ENCODE data around the gene RABEP2.
"Not testable (repeated sequence)": the region's sequence is repeated elsewhere in the genome, so short reads cannot be mapped to it uniquely, and the experiment has no call there.

RABEP2 gene

GRCh38 chr16:28872952-28873351, 52.1 kb downstream of the RABEP2 start:
- TF ChIP-seq, protein P1, sequence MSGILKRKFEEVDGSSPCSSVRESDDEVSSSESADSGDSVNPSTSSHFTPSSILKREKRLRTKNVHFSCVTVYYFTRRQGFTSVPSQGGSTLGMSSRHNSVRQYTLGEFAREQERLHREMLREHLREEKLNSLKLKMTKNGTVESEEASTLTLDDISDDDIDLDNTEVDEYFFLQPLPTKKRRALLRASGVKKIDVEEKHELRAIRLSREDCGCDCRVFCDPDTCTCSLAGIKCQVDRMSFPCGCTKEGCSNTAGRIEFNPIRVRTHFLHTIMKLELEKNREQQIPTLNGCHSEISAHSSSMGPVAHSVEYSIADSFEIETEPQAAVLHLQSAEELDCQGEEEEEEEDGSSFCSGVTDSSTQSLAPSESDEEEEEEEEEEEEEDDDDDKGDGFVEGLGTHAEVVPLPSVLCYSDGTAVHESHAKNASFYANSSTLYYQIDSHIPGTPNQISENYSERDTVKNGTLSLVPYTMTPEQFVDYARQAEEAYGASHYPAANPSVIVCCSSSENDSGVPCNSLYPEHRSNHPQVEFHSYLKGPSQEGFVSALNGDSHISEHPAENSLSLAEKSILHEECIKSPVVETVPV (CRISPR knock-in tag; IDR thresholded peaks at IDR 0.05), result no peak
- TF ChIP-seq ZFP30 (CRISPR knock-in tag; IDR thresholded peaks at IDR 0.05) (no peak), ZFP3 (CRISPR knock-in tag; IDR thresholded peaks at IDR 0.05) (no peak), ZC3H10 (CRISPR knock-in tag; IDR thresholded peaks at IDR 0.05) (no peak), TOX (CRISPR knock-in tag; IDR thresholded peaks at IDR 0.05; ENCODE audit: borderline replicate concordance) (no peak)
- TF ChIP-seq, protein P2, sequence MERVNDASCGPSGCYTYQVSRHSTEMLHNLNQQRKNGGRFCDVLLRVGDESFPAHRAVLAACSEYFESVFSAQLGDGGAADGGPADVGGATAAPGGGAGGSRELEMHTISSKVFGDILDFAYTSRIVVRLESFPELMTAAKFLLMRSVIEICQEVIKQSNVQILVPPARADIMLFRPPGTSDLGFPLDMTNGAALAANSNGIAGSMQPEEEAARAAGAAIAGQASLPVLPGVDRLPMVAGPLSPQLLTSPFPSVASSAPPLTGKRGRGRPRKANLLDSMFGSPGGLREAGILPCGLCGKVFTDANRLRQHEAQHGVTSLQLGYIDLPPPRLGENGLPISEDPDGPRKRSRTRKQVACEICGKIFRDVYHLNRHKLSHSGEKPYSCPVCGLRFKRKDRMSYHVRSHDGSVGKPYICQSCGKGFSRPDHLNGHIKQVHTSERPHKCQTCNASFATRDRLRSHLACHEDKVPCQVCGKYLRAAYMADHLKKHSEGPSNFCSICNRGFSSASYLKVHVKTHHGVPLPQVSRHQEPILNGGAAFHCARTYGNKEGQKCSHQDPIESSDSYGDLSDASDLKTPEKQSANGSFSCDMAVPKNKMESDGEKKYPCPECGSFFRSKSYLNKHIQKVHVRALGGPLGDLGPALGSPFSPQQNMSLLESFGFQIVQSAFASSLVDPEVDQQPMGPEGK (CRISPR knock-in tag; IDR thresholded peaks at IDR 0.05; ENCODE audit: borderline replicate concordance), result no peak
- ATAC-seq, result no peak

- ATAC-seq, result no peak
- no peak for TF ChIP-seq ZNF8 (CRISPR knock-in tag; IDR thresholded peaks at IDR 0.05)
- no peak for TF ChIP-seq PPARA (CRISPR knock-in tag; IDR thresholded peaks at IDR 0.05; ENCODE audit: borderline replicate concordance)
- no peak for TF ChIP-seq ZFP30 (CRISPR knock-in tag; IDR thresholded peaks at IDR 0.05)
- TF ChIP-seq, protein P3, sequence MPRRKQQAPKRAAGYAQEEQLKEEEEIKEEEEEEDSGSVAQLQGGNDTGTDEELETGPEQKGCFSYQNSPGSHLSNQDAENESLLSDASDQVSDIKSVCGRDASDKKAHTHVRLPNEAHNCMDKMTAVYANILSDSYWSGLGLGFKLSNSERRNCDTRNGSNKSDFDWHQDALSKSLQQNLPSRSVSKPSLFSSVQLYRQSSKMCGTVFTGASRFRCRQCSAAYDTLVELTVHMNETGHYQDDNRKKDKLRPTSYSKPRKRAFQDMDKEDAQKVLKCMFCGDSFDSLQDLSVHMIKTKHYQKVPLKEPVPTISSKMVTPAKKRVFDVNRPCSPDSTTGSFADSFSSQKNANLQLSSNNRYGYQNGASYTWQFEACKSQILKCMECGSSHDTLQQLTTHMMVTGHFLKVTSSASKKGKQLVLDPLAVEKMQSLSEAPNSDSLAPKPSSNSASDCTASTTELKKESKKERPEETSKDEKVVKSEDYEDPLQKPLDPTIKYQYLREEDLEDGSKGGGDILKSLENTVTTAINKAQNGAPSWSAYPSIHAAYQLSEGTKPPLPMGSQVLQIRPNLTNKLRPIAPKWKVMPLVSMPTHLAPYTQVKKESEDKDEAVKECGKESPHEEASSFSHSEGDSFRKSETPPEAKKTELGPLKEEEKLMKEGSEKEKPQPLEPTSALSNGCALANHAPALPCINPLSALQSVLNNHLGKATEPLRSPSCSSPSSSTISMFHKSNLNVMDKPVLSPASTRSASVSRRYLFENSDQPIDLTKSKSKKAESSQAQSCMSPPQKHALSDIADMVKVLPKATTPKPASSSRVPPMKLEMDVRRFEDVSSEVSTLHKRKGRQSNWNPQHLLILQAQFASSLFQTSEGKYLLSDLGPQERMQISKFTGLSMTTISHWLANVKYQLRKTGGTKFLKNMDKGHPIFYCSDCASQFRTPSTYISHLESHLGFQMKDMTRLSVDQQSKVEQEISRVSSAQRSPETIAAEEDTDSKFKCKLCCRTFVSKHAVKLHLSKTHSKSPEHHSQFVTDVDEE (CRISPR knock-in tag; IDR thresholded peaks at IDR 0.05), result no peak
- TF ChIP-seq GLIS3 (CRISPR knock-in tag; IDR thresholded peaks at IDR 0.05), result no peak
- no peak for TF ChIP-seq BACH2 (CRISPR knock-in tag; IDR thresholded peaks at IDR 0.05; ENCODE audit: borderline replicate concordance)
- no peak for TF ChIP-seq ZC3H10 (CRISPR knock-in tag; IDR thresholded peaks at IDR 0.05)
- TF ChIP-seq OSR1 (CRISPR knock-in tag; IDR thresholded peaks at IDR 0.05), result no peak
- TF ChIP-seq ESRRG (CRISPR knock-in tag; IDR thresholded peaks at IDR 0.05), result no peak
- TF ChIP-seq ARNTL (CRISPR knock-in tag; IDR thresholded peaks at IDR 0.05; ENCODE audit: borderline replicate concordance, low read depth), result no peak
Observed at GRCh38 chr16:28869201-28869600, 55.8 kb downstream of the RABEP2 start.

DNA sequence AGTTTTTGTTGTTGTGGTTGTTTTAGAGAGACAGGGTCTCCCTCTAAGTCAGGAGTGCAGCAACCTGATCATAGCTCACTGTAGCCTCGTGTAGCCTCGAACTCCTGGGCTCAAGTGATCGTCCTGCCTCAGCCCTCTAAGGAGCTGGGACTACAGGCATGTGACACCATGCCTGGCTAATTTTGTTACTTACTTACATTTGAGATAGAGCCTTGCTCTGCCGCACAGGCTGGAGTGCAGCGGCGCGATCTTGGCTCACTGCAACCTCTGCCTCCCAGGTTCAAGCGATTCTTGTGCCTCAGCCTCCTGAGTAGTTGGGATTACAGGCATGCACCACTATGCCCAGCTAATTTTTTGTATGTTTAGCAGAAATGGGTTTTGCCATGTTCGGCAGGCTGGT, 57.4 kb downstream of the RABEP2 start:
- not testable (repeated sequence) for ATAC-seq

DNA sequence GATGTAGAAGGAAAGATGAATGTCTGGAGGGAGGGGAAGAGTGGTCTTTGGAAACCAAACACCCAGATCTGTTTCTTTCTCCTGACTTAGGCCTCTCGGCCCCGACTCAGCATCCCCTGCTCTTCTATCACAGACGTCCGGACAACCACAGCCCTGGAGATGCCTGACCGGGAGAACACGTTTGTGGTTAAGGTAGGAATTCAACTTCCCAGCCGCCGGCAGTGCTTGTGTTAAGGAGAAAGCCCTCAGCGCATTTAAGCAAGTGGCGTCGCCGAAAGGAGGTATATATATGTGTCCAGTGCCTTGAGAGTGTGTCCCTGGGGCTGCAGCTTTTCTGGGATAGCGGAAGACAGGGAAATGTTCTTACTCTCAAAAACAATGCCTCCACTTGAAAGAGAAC, 57.8 kb downstream of the RABEP2 start:
- no peak for ATAC-seq
- no peak for TF ChIP-seq ARNTL (CRISPR knock-in tag; IDR thresholded peaks at IDR 0.05; ENCODE audit: borderline replicate concordance, low read depth)
- TF ChIP-seq ESRRG (CRISPR knock-in tag; IDR thresholded peaks at IDR 0.05), result no peak
- TF ChIP-seq ZNF8 (CRISPR knock-in tag; IDR thresholded peaks at IDR 0.05), result no peak
- no peak for TF ChIP-seq ZFP30 (CRISPR knock-in tag; IDR thresholded peaks at IDR 0.05)
- no peak for TF ChIP-seq TOX (CRISPR knock-in tag; IDR thresholded peaks at IDR 0.05; ENCODE audit: borderline replicate concordance)
- no peak for TF ChIP-seq CREB5 (CRISPR knock-in tag; IDR thresholded peaks at IDR 0.05; ENCODE audit: low read depth)
- TF ChIP-seq, protein P2 (CRISPR knock-in tag; IDR thresholded peaks at IDR 0.05; ENCODE audit: borderline replicate concordance), result no peak
- no peak for TF ChIP-seq ZNF565 (CRISPR knock-in tag; conservative IDR thresholded peaks at IDR 0.05; ENCODE audit: low read depth)
- no peak for TF ChIP-seq CSDC2 (CRISPR knock-in tag; IDR thresholded peaks at IDR 0.05)
- no peak for TF ChIP-seq ZNF70 (CRISPR knock-in tag; IDR thresholded peaks at IDR 0.05)
- TF ChIP-seq PPARA (CRISPR knock-in tag; IDR thresholded peaks at IDR 0.05; ENCODE audit: borderline replicate concordance), result no peak
- TF ChIP-seq ZC3H10 (CRISPR knock-in tag; IDR thresholded peaks at IDR 0.05), result no peak
- TF ChIP-seq BACH2 (CRISPR knock-in tag; IDR thresholded peaks at IDR 0.05; ENCODE audit: borderline replicate concordance), result no peak
- no peak for TF ChIP-seq SNAI2 (CRISPR knock-in tag; IDR thresholded peaks at IDR 0.05)
- TF ChIP-seq, protein P3 (CRISPR knock-in tag; IDR thresholded peaks at IDR 0.05), result no peak
- TF ChIP-seq, protein P1 (CRISPR knock-in tag; IDR thresholded peaks at IDR 0.05), result no peak
- TF ChIP-seq RARB (CRISPR knock-in tag; IDR thresholded peaks at IDR 0.05), result no peak
